ENCODE measurements around the gene NRGN. TPM values are rescaled to one million over a fixed set of nuclear protein-coding genes. Genes with fewer than 3 reads are reported as not detected.
"Not testable (repeated sequence)": the region's sequence is repeated elsewhere in the genome, so short reads cannot be mapped to it uniquely, and the experiment has no call there.

NRGN gene
- total RNA-seq, 1 donor from 2014 or later = 17.3 TPM

DNA sequence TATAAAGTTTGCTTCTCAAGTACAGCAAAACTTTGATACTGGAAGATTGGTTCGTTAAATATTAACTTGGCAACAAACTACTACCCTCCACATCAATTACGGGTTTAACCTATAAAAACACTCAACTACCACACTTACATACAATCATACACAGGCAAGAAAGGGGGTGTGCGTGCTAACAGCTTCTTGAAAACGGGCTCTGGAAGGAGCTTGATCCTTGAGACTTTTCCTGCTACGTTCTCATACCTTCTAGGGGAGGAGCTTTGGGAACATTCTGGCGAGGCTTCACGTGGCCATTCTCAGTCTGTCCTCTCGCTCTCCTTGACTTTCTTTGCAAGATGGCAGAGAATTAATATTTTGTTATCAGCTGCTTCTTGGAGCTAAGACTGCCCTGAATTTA lies 29.2 kb downstream of the NRGN start:
- Mint-ChIP-seq H3K27ac (no peak overlapping the region), H3K4me3 (no peak overlapping the region), H3K9me3 (no peaks in the 10 kb centered on the region), H3K4me1 (ENCODE audit: unreplicated experiment) (peaks cover under 1% of the 10 kb centered on the region), H3K27me3 (no peaks in the 10 kb centered on the region), H3K36me3 (peaks cover 22% of the 10 kb centered on the region)
- TF ChIP-seq, protein P1, sequence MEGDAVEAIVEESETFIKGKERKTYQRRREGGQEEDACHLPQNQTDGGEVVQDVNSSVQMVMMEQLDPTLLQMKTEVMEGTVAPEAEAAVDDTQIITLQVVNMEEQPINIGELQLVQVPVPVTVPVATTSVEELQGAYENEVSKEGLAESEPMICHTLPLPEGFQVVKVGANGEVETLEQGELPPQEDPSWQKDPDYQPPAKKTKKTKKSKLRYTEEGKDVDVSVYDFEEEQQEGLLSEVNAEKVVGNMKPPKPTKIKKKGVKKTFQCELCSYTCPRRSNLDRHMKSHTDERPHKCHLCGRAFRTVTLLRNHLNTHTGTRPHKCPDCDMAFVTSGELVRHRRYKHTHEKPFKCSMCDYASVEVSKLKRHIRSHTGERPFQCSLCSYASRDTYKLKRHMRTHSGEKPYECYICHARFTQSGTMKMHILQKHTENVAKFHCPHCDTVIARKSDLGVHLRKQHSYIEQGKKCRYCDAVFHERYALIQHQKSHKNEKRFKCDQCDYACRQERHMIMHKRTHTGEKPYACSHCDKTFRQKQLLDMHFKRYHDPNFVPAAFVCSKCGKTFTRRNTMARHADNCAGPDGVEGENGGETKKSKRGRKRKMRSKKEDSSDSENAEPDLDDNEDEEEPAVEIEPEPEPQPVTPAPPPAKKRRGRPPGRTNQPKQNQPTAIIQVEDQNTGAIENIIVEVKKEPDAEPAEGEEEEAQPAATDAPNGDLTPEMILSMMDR (conservative IDR thresholded peaks at IDR 0.05) = no peak
- no peak for DNase-seq (ENCODE audit: extremely low spot score, unreplicated experiment)

DNA sequence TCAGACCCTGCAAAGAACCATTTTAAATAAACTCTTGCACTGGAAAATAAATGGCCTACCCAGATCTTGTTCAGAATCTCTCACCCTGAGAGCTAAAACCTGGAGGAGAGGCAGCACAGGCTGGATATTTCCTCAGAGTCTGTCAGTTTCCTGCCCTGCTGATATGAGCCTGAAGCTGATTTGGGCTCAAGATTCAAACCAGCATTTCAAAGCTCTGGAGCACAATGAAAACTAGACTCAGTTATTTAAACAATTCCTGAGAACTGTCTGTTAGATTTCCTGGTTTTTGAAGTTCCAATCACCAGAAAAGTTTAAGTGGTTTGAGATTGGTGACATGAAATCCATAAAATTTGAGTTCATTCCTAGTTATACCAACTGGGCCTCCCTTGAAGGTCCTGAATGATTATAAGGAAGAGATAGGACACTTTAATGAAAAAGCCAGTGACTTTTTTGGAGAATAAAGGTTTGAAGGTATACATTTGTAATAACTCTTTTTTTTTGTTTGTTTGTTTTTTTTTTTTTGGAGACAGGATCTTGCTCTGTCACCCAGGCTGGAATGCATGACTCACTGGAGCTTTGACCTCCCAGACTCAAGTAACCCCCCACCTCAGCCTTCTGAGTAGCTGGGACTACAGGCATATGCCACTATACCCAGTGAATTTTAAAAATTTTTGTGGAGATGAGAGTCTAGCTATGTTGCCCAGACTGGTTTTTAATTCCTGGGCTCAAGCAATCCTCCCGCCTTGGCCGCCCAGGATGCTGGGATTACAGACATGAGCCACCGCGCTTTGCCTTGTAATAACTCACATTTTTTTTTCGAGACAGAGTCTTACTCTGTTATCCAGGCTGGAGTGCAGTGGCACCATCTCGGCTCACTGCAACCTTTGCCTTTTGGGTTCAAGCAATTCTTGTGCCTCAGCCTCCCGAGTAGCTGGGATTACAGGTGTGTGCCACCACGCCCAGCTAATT lies 30.3 kb downstream of the NRGN start:
- no peak for DNase-seq (ENCODE audit: extremely low spot score, unreplicated experiment)
- peaks cover 25% of the 10 kb centered on the region for H3K36me3 Mint-ChIP-seq

GRCh38 chr11:124770959-124771358 lies 31.2 kb downstream of the NRGN start:
- not testable (repeated sequence) for H3K9me3 Mint-ChIP-seq; H3K4me1 Mint-ChIP-seq (ENCODE audit: unreplicated experiment)
- peaks cover 27% of the 10 kb centered on the region for H3K36me3 Mint-ChIP-seq

More for the DNA sequence above, 30.3 kb downstream of the NRGN start:
- no peak overlapping the region for H3K27ac Mint-ChIP-seq
- H3K27me3 Mint-ChIP-seq = no peaks in the 10 kb centered on the region
- no peaks in the 10 kb centered on the region for H3K9me3 Mint-ChIP-seq
- H3K4me3 Mint-ChIP-seq = no peak overlapping the region
- H3K4me1 Mint-ChIP-seq (ENCODE audit: unreplicated experiment) = no peaks in the 10 kb centered on the region
- TF ChIP-seq, protein P1 (conservative IDR thresholded peaks at IDR 0.05) = no peak

DNA sequence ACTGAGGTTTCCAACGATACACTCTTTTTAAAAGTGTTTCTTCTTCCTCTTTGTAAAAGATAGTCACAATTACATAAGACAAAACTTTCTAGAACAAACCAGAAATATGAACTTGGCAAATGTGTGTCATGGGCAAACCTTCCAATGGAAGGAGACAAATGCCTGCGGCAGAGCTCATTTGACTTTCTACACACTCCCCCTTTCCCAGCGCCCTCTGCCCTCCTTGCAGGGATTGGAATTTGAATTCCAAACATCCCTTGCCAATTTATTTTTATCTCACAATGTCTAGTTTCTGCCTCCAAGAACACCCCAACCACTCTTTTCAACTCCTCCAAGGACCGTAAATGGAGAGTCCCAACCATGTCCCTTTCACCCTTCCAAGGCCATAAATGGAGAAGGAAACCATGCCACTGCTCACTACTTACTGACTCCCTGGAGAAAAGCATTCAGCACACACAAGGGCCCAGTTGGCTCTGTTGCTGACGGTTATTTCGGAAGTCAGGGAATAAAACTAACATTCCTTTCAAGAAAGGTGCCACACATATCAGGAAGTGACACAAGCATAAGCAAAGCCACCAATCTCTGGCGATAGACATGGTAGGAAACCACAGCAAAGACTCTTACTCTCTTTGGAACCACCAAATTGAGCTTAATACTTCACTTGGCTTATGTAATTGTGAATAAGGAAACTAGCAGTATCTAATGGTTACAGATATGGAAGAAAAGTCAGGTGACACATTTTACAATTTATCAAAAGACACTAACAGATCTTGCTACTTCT lies 37.3 kb downstream of the NRGN start:
- no peak overlapping the region for H3K4me3 Mint-ChIP-seq
- peaks cover 3% of the 10 kb centered on the region for H3K4me1 Mint-ChIP-seq (ENCODE audit: unreplicated experiment)
- DNase-seq (ENCODE audit: extremely low spot score, unreplicated experiment) = no peak
- TF ChIP-seq, protein P1 (conservative IDR thresholded peaks at IDR 0.05) = no peak
- H3K9me3 Mint-ChIP-seq = no peaks in the 10 kb centered on the region
- H3K27me3 Mint-ChIP-seq = no peaks in the 10 kb centered on the region
- peaks cover 27% of the 10 kb centered on the region for H3K36me3 Mint-ChIP-seq
- no peak overlapping the region for H3K27ac Mint-ChIP-seq

More at GRCh38 chr11:124770959-124771358, 31.2 kb downstream of the NRGN start:
- H3K27me3 Mint-ChIP-seq; H3K27ac Mint-ChIP-seq; H3K4me3 Mint-ChIP-seq; DNase-seq (ENCODE audit: extremely low spot score, unreplicated experiment): not testable (repeated sequence)

- no peaks in the 10 kb centered on the region for H3K9me3 Mint-ChIP-seq
- H3K27ac Mint-ChIP-seq = no peak overlapping the region
- H3K4me1 Mint-ChIP-seq (ENCODE audit: unreplicated experiment) = peaks cover 3% of the 10 kb centered on the region
- peaks cover 26% of the 10 kb centered on the region for H3K36me3 Mint-ChIP-seq
- H3K27me3 Mint-ChIP-seq = no peaks in the 10 kb centered on the region
- DNase-seq (ENCODE audit: extremely low spot score, unreplicated experiment) = no peak
- H3K4me3 Mint-ChIP-seq = no peak overlapping the region
- TF ChIP-seq, protein P1 (conservative IDR thresholded peaks at IDR 0.05) = peak; percentile 46
Observed at GRCh38 chr11:124778281-124778680, 38.5 kb downstream of the NRGN start.
